ENCODE data around the gene PPP6R3. TPM values are rescaled to one million over a fixed set of nuclear protein-coding genes. Genes with fewer than 3 reads are reported as not detected.

PPP6R3 gene
- total and polyA plus RNA-seq, 2 donors (not counting 3 experiments of a cell fraction or from before 2014, with no cell fraction given): 31.7 to 98.8 TPM

DNA sequence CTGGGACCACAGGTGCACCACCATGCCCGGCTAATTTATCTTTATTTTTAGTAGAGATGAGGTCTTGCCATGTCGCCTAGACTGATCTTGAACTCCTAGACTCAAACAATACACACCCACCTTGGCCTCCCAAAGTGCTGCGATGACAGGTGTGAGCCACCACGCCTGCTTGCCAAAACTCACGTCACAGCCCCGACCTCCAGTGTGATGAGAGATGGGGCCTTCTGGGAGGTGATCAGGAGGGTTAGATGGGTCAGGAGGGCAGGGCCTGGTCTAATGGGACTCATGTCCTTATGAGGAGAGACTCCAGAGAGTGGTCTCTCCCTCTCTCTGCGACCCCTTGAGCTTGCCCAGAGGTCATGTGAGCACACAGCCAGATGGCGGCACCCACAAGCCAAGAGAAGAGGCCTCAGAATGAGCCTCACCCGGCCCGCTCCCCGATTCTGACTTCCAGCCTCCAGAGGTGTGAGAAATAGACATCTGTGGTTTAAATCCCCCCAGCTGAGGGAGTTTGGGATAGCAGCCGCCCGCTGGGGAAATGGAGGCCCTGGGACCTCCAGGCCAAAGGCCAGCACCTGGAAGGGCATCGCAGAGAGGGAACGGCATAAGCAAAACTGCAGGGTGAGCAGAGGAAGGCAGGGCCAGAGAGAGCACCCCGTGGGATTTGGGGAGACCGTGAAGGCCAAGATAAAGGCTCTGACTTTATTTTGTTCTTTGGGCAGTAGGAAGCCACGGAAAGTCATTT lies 199.7 kb downstream of the PPP6R3 start:
- intact Hi-C loops (cut with micrococcal nuclease): no loop called here
- Histone ChIP-seq H4K20me1 (replicated peaks; ENCODE audit: control insufficient read depth, extremely low read depth, insufficient read depth, low read length) (no peaks in the 10 kb centered on the region), H3K9me3 (replicated peaks; ENCODE audit: control insufficient read depth, insufficient read depth, low read length) (no peaks in the 10 kb centered on the region), H3K27me3 (ENCODE audit: control insufficient read depth in 2 of 2, insufficient read depth in 2 of 2, low read length in 2 of 2) (peaks cover 0 to 2% of the 10 kb centered on the region in 2 experiments), H3K9ac (replicated peaks; ENCODE audit: extremely low read depth, insufficient read depth, low read length) (no peak overlapping the region), H2AFZ (ENCODE audit: low read depth, low read length) (no peak overlapping the region), H3K4me3 (replicated peaks in 1 of 3; ENCODE audit: insufficient read depth in 1 of 3, low read depth in 1 of 3, low read length in 3 of 3) (no peak overlapping the region), H3K27ac (ENCODE audit: insufficient read depth, low read depth, low read length) (no peak overlapping the region), H3K79me2 (ENCODE audit: control insufficient read depth, insufficient read depth, low read length) (no peaks in the 10 kb centered on the region), H3K4me1 (ENCODE audit: control insufficient read depth, extremely low read depth, insufficient read depth, low read length) (peaks cover 4% of the 10 kb centered on the region), H3K36me3 (ENCODE audit: control insufficient read depth in 2 of 2, extremely low read depth in 1 of 2, insufficient read depth in 2 of 2, low read length in 2 of 2) (no peaks in the 10 kb centered on the region), H3K9me1 (replicated peaks; ENCODE audit: control insufficient read depth, extremely low read depth, insufficient read depth, low read length) (no peaks in the 10 kb centered on the region), H3K4me2 (ENCODE audit: insufficient read depth, low read length) (no peak overlapping the region)
- ChIA-PET POLR2A (no interaction called here), CTCF (interaction anchor here (1.6 kb wide), 2 partner anchors 17 to 1023 kb away, joined by 3 to 5 read pairs; no protein-coding TSS in a partner anchor)
- FAIRE-seq (no peak), DNase-seq (ENCODE audit: low read depth, low spot score) (no peak)
- BruUV-seq (replicated peaks): no TSS peak
- TF ChIP-seq GATA2 (IDR thresholded peaks at IDR 0.05; ENCODE audit: insufficient read depth, insufficient read length, low read depth, low read length): no peak
- dilution Hi-C loops (cut with MboI; ENCODE audit: extremely low pct_ligation_motif_present, low sequenced_read_pairs): no loop called here

DNA sequence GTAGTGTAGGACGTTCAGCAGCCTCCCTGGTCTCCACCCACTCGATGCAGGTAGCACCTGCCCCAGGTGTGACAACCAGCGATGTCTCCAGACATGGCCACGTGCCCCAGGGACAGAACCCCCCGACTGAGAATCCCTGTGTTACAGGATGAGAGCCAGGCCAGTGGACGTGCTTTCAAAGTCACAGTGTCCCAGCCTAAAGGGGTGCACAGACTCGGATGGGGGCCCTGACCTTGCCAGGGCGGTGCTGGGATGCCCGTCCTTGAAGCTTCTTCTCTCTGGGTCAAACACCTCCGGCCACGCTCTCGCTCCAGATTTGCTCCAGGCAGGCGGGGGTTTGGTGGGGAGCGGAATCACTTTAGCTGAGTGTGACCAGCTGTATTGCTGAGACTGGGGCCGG lies 200.5 kb downstream of the PPP6R3 start:
- Histone ChIP-seq H3K27ac (ENCODE audit: insufficient read depth, low read depth, low read length) (no peak overlapping the region), H3K9ac (replicated peaks; ENCODE audit: extremely low read depth, insufficient read depth, low read length) (no peak overlapping the region), H3K4me3 (replicated peaks in 1 of 3; ENCODE audit: insufficient read depth in 1 of 3, low read depth in 1 of 3, low read length in 3 of 3) (no peak overlapping the region), H3K9me3 (replicated peaks; ENCODE audit: control insufficient read depth, insufficient read depth, low read length) (no peaks in the 10 kb centered on the region), H3K79me2 (ENCODE audit: control insufficient read depth, insufficient read depth, low read length) (no peaks in the 10 kb centered on the region), H3K36me3 (ENCODE audit: control insufficient read depth in 2 of 2, extremely low read depth in 1 of 2, insufficient read depth in 2 of 2, low read length in 2 of 2) (no peaks in the 10 kb centered on the region), H3K4me1 (ENCODE audit: control insufficient read depth, extremely low read depth, insufficient read depth, low read length) (peaks cover 4% of the 10 kb centered on the region), H3K4me2 (ENCODE audit: insufficient read depth, low read length) (no peak overlapping the region), H2AFZ (ENCODE audit: low read depth, low read length) (no peak overlapping the region), H4K20me1 (replicated peaks; ENCODE audit: control insufficient read depth, extremely low read depth, insufficient read depth, low read length) (no peaks in the 10 kb centered on the region), H3K9me1 (replicated peaks; ENCODE audit: control insufficient read depth, extremely low read depth, insufficient read depth, low read length) (no peaks in the 10 kb centered on the region), H3K27me3 (ENCODE audit: control insufficient read depth in 2 of 2, insufficient read depth in 2 of 2, low read length in 2 of 2) (no peaks in the 10 kb centered on the region)
- dilution Hi-C loops (cut with MboI; ENCODE audit: extremely low pct_ligation_motif_present, low sequenced_read_pairs): no loop called here
- BruUV-seq (replicated peaks): no TSS peak
- TF ChIP-seq POLR2AphosphoS5 (IDR thresholded peaks at IDR 0.05; ENCODE audit: insufficient read depth, low read depth, low read length): no peak
- TF ChIP-seq GATA2 (IDR thresholded peaks at IDR 0.05; ENCODE audit: insufficient read depth, insufficient read length, low read depth, low read length): no peak
- TF ChIP-seq, protein P1, sequence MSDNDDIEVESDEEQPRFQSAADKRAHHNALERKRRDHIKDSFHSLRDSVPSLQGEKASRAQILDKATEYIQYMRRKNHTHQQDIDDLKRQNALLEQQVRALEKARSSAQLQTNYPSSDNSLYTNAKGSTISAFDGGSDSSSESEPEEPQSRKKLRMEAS (IDR thresholded peaks at IDR 0.05; ENCODE audit: insufficient read depth, insufficient read length): no peak
- TF ChIP-seq, protein P2, sequence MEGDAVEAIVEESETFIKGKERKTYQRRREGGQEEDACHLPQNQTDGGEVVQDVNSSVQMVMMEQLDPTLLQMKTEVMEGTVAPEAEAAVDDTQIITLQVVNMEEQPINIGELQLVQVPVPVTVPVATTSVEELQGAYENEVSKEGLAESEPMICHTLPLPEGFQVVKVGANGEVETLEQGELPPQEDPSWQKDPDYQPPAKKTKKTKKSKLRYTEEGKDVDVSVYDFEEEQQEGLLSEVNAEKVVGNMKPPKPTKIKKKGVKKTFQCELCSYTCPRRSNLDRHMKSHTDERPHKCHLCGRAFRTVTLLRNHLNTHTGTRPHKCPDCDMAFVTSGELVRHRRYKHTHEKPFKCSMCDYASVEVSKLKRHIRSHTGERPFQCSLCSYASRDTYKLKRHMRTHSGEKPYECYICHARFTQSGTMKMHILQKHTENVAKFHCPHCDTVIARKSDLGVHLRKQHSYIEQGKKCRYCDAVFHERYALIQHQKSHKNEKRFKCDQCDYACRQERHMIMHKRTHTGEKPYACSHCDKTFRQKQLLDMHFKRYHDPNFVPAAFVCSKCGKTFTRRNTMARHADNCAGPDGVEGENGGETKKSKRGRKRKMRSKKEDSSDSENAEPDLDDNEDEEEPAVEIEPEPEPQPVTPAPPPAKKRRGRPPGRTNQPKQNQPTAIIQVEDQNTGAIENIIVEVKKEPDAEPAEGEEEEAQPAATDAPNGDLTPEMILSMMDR (IDR thresholded peaks at IDR 0.05; ENCODE audit: extremely low read depth in 1 of 2, insufficient read depth in 1 of 2, low read depth in 1 of 2, low read length in 2 of 2): no peak
- TF ChIP-seq EZH2 (IDR thresholded peaks at IDR 0.05; ENCODE audit: borderline replicate concordance, low read depth, low read length, severe bottlenecking): no peak
- TF ChIP-seq MYC (IDR thresholded peaks at IDR 0.05; ENCODE audit: low read depth, low read length): no peak
- intact Hi-C loops (cut with micrococcal nuclease): no loop called here
- DNase-seq (ENCODE audit: low read depth, low spot score) (no peak), FAIRE-seq (no peak)
- POLR2A ChIA-PET: no interaction called here
- CTCF ChIA-PET: no interaction called here

Data from endothelial cell of umbilical vein (primary cell).